Stimulated activated CD8-positive, alpha-beta memory T cell treated with anti-CD3 and anti-CD28 coated beads, Interleukin-12 subunit alpha, Interleukin-12 subunit beta, amount 100 ng/mL, for 1 hour (primary cell): ENCODE results near the gene GYS2.
"Not testable (repeated sequence)": the region's sequence is repeated elsewhere in the genome, so short reads cannot be mapped to it uniquely, and the experiment has no call there.

Experiments
- DNase-seq: peaks from one replicate; pipeline ENCODE4 v3.0.0-alpha.2; 2020; ENCODE audit warnings: low read depth

The GYS2 gene

GRCh38 chr12:21604245-21605101, at the start of gene GYS2:
GYS2 (minus strand) TSS chr12:21604847; CDS start chr12:21604592, 255 bp downstream.
- DNase-seq, result no peak

- DNase-seq, result no peak
These were observed 47.2 kb upstream of the GYS2 start for GRCh38 chr12:21651821-21652220.

DNA sequence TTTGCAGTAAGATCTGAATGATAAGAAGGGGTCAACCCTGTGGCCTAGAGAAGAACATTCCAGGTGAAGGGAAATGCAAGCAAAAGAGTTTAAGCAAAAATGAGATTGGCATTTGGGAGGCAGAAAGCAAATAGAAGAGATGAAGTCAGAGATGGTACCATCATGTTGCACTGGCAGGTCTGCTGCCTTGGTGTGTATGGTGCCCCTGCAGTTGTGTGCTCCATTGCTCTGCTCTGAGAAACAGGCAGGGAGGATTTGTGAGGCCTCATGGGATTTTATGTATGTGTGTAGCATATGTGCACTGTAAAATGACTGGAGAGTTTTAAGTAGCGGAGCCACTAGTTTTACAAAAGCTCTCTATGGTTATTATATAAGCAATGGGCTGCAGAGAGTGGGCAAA, 46.4 kb upstream of the GYS2 start:
- no peak for DNase-seq

DNA sequence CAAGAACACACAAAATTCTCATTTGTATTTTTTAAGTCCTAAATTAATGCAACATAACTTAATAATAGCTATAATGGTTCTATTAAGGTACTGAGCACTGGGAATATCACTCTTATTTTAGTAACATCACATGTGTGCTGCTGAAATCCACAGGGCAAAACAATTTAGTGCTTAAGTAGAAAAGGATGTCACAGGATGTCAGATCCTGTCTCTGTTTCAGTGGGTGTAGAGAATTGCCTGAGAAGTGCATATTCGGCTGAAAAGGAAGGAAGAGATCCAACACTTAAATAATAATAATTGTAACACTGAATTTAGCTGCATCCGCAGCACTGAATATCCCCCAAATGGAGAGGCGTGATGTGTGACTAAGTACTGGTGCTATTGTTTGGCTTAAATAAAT, 44.4 kb upstream of the GYS2 start:
- no peak for DNase-seq

DNA sequence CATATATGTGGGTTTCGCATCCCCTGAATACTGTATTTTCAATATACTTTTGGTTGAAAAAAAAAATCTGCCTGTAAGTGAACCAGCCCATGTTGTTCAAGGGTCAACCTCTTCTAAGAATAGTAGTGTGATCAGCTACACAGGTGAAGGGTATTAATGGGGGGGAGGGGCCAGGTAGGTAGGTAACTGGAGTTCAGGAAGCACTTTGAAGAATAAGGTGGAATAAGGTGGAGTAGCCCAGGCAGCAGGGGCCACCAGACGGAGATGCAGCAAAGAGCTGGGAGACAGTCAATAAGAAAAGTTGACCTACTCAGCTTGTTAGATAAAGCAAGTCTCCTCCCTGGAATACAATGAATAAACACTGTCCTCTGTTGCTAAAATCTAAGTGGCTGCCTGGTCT, 43.7 kb upstream of the GYS2 start:
- no peak for DNase-seq

DNA sequence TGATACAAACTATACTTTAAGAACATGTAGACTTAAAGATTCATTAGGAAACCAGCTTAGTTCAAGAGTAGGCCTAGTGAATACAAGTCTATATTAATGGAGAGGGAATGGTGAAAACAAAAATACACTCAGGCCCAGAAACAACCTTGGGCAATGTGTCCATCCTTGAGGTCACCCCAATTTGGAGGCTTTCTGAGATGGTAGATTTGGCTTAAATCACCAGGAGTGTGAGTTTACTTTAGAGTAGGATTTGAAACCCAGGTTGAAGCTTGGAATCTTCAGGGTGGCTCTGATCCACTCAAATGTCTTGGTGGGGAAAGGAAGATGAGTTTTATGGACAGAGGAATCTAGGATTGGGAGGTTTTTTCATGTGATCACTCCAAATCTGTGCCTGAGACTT, 42.5 kb upstream of the GYS2 start:
- no peak for DNase-seq

DNA sequence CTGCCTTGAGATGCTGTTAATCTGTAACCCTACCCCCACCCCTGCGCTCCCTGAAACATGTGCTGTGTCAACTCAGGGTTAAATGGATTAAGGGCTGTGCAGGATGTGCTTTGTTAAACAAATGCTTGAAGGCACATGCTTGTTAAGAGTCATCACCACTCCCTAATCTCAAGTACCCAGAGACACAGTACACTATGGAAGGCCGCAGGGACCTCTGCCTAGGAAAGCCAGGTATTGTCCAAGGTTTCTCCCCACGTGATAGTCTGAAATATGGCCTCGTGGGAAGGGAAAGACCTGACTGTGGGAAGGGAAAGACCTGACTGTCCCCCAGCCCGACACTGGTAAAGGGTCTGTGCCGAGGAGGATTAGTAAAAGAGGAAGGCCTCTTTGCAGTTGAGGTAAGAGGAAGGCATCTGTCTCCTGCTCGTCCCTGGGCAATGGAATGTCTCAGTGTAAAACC, 40.4 kb upstream of the GYS2 start:
- not testable (repeated sequence) for DNase-seq

GRCh38 chr12:21644516-21644915, 39.9 kb upstream of the GYS2 start:
- DNase-seq, result no peak

DNA sequence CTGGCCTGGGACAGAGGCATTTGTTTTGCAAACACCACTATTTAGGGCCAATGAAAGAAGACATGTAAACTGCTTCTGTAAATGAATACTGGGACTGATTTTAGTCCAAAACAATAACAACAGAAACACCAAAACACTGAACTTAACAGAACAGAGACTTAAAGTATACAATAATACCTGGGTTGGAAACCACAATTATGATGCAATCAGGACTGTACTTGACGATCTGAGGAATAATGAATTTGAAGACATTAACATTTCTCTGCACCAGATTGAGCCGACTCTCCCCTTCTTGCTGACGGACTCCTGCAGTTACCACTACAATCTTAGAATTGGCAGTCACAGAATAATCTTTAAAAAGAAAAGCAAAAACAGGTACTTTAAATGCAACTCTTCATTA, 39.1 kb upstream of the GYS2 start:
- no peak for DNase-seq

DNA sequence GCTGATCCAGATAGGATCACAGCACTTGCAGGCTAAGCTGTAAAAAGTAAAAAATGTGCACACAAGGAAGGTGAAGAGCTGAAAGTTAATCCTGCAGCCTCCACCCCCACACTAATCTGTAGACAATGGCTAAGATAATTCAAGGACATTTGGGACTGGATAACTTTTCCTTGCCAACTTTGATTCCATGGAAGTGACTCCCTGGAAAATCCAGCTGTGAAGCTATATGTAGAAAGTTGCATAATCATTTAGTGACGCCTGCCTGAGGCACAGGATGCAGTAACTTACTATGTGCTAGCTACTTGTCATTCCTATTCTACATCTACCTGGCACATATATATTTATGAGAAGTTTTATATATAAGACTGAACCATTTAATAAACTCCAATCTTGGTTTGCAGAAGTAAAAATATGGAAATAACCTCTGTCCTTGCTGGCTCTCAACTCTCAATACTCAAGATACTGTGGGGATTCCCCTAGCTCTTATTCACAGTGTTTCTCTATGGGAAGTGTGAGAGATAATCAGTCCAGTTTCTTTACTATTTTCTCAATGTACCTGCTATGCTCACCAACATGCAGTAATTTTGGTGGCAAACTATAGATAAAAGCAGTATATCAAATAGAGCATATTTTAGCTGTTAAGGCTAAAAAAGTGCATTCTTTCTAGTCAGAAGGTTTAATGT, 38.2 kb upstream of the GYS2 start:
- DNase-seq, result no peak

DNA sequence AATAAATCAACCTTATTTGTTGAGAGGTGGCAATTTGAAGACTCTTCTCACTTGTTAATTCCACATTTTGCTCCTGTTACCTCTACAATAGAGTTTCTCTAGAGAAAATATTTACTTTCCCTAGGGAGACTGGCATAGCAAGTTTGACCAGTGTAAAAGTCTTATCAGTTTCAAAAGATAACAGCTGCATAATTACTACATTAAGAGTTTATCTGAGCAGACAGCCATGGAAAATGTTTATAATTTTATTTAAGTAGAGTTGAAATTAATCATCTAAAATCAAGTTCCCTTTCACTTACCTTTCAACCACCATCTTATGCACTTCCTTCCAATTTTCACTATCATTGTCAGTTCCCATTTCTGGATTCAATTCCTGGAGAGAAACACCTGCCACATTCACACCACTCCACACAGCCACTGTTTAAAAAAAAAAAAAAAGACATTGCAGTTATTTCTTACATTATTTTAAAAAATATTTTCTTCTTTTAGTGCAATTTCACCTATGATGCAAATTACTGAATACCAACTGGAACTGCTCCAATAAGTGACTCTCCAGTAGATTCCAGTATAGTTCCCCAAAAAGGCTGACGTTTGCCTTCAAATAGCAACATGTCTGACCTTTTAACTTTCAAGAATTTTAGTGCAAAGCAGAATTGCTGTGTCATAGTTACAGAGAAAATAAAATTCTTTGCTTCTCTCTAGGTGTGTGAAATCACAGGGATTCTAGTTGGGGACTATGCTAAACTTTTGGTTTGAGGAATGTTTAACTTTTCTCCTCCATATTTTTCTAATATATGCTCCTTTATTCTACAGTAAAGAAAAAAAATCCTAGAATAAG, 33.6 kb upstream of the GYS2 start:
- DNase-seq, result no peak

- no peak for DNase-seq
These were observed 29.6 kb upstream of the GYS2 start for GRCh38 chr12:21634245-21634644.

- DNase-seq, result no peak
These were observed 26.7 kb upstream of the GYS2 start for GRCh38 chr12:21631367-21631766.

GRCh38 chr12:21627924-21628323, 23.3 kb upstream of the GYS2 start:
- no peak for DNase-seq

DNA sequence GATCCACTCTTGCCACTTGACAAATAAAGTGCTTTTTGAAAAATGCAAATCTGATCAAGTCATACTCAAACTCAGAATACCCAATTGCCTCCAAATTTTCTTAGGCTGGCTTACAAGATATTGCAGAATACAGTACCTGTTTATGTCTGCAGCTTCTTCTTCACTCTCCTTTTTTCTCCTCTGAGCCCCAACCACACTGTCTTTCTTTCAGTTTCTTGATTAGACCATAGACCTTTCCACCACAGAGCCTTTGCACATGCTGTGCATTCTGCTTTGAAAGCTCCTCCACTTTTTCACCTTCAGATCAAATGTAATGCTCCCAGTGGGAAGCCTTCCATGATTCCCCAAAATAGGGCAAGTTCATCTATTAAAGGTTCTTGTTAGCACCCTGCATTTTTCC, 13.9 kb upstream of the GYS2 start:
- DNase-seq, result no peak

DNA sequence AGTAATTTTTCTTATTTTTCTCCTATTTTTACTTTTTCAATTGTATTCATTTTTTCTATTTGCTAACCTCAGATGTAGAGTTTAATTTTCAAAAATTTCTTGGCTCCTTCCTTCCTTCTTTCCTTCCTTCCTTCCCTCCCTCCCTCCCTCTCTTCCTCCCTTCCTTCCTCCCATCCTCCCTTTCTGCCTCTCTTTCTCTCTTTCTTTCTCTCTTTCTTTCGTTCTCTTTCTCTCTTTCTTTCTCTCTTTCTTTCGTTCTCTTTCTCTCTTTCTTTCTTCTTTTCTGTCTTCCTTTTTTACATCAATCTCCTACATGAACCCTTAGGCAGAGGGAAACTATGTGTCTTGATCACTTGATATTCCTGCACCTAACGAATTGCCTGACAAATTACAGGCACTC, 12.4 kb upstream of the GYS2 start:
- no peak for DNase-seq

DNA sequence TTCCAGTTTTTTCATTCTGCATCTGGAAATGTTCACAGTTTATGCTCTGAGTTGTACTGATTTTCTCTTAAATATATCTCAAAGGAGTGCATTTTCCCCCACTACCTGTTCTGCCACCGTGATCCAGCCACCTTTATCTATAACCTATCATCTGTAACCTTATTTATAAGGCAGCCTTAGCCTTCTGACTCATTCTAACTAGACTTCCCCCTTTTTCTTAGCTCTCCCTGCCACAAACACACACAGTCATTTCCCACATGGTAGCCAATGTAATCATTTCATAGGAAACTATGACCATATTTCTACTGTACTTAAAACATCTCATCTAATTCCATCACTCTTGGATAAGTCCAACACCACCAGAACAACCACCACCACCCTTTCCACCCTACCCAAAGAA, 10.8 kb upstream of the GYS2 start:
- DNase-seq, result peak; percentile 1

DNA sequence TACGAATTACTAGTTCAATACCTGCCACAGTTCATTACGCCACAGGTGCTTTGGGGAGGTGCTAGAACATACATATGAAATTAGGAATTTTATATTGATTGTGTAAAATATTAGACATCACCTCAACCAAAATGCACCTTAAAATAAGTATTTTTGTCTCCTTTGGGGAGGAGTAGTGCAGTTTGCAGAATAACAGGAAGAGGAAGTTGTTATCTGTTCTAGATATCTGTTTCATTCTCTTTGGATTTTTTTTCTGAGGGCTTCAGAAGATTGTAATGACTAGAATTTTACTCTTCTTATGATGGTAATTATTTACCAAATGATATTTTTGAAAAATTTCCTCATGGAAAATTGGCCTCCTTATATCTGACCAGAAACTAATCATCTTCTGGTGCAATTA, 9.9 kb upstream of the GYS2 start:
- DNase-seq, result no peak

DNA sequence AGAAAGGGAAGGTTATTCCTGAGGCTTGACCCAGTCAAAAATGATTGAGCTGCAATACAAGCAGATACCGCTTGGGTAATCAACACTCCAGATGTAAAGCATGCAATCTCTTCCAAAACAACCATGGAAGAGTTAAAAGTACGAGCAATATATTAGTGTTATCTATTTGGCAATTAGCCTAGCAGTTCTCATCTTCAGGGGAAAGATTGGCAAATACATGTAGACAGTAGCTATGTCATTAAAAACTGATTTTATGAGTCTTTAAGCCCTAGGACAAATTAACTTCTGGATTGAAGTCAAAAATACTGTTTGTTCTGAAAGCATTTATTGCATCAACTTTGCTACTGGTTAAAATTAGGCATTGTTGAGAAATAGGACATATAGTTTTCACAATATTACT, 9.3 kb upstream of the GYS2 start:
- DNase-seq, result no peak

GRCh38 chr12:21608196-21608595, 3.5 kb upstream of the GYS2 start:
- no peak for DNase-seq

GRCh38 chr12:21607701-21608100, 3.1 kb upstream of the GYS2 start:
- DNase-seq, result no peak

DNA sequence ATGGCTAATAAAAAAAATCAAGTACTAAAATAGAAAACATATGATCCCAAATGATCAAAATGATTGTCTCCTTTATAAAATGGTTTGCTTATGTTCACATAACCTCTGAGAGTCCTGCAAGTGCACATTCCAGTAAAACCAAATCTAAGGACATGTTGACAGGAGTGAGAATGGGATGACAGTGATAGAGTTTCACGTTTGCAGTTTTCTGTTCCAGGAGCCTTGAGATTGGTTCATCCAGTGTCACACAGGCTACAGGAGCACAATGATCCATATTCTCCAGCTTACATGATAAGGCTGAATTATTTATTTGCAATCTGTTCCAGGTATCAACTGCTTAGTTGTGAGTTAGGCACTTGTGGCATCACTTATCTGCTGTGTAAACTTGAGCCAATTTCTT, 1.5 kb upstream of the GYS2 start:
- DNase-seq, result no peak

DNA sequence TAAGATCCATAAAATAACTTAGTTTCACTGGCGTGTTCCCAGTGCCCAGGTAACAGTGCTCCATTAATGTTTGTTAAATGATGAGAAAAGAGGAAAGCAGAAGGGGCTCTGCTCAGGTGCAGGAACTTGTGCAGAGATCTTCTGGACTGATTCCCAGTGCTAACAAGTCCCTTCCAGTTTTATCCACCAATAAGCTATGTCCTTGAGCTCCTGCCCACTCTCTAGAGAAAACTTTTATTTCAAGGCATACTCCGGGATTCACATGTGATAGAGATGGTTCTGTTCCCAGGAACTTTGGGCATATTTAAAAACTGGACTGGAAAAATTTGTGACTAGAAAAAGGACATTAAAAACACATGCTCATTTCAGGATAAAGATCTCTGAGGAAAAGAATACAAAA, 1.9 kb downstream of the GYS2 start:
- no peak for DNase-seq
